CD4-positive, alpha-beta T cell treated with Interferon gamma for 1 hour (primary cell): Measurements from ENCODE around the gene PSMD8.
"Not testable (repeated sequence)": the region's sequence is repeated elsewhere in the genome, so short reads cannot be mapped to it uniquely, and the experiment has no call there.

Experiments used
- DNase-seq: peaks from one replicate; pipeline ENCODE4 v3.0.0-alpha.2; 2020

Gene PSMD8

GRCh38 chr19:38387550-38388348 is 13.4 kb downstream of the PSMD8 start, which contains the start of gene GGN:
TSS of gene GGN (minus strand) at chr19:38388034. CDS start at chr19:38387261, 773 bp downstream.
- peak; percentile 78 for DNase-seq

DNA sequence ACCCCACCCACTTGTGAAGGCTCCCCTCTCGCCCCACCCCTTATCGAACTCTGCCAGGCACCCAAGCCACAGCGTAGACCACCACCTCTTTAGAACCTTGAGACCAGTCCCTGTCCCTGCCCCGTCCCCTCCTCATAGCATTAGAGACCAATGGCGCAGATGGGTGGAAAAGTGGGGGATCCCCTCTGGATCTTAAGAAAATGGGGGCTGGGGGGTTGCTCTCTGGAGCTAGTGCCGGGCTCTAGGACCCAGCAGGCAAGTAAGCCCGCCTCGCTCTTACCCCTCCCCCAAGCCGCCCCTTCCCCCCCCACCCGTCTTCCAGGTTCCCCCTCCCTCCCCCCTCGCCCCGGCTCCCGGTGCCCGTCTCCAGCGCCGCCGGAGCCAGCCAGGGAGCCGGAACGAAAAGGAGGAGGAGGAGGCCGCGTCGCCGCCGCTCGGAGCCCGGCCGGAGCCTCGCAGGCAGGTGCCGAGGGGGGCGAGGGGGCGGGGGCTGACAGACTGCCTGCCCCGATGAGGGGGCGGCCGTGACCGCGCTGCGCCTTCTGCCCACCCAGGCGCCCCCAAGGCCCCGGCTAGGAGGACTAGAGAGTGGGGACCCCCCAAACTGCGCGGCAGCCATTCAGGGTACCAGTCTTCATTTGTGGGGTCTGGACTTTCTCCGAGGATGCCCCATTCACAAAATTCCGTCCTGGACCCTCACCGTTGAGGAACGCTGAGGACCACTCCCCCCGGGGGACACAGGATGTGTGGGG is 14.2 kb downstream of the PSMD8 start, which contains the start of gene SPRED3:
SPRED3 (plus strand) TSS at position 349 of the 752 bp plus-strand sequence. CDS start 1,606 bp downstream, outside the sequence.
- DNase-seq = no peak

GRCh38 chr19:38389101-38389925 is 14.9 kb downstream of the PSMD8 start:
- no peak for DNase-seq

DNA sequence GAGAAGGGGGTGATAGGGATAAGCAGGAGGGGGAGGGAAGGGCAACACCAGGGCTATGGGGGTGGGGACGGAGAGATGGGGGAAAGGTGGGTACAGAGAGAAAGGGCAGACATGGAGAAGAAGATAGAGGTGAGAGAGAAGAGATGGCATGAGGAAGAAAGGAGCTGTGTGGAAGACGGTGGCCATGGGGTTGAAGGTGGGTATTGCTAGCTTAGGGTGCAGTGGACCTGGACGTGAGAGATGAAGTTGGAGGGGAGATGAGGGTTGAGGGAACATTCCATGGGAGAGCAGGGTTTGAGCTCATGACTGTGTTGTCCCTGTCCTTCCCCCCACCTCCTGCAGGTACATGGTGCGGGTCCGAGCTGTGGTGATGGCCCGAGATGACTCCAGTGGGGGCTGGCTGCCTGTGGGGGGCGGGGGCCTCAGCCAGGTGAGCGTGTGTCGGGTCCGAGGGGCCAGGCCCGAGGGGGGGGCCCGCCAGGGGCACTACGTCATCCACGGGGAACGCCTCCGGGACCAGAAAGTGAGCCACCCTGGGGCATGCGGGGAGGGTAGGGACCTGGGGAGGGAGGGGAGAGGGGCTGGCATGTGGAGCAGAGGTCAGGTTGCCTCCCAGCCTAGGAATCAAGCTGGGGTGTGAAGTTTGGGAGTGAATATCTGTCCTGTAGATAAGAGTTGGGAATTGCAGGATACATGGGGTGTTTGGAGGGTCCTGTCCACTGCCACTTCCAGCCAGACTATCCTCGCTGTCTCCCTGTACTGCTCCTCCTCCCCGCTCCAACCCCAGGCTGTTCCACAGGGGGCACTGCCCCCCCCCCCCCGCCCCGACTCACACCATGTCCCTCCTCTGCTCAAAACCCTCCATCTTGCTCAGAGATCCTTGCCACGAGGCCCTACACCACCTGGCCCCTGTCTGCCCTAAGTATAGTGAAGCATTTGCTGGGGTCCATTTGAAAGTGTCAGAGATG is 15.9 kb downstream of the PSMD8 start:
- no peak for DNase-seq

GRCh38 chr19:38391911-38392464 is 17.6 kb downstream of the PSMD8 start:
- no peak for DNase-seq

DNA sequence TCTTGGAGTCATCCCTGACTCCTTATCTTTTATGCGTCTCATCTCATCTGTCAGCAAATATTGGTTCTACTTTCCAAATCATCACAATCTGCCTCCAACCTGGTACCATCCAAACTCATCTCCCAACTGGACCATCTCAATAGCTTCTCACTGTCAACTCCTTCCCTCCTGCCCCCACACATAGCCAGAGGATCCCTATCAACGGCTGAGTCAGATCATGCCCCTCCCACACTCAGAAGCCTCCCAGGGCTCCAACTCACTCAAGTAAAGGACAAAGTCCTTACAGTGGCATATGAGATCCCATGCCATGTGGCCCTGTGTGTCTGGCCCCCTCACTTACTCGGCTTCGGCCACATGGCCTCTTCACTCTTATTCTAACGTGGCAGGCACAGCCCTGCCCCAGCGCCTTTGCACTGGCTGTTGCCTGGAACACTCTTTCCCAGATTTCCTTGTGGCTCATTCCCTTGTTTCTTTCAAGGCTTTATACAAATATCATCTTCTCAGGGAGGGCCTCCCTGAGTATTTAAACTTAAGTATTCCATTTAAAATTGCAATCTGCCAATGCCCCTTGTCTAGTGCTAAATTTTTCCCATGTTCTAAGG is 18.4 kb downstream of the PSMD8 start:
- DNase-seq = no peak

DNA sequence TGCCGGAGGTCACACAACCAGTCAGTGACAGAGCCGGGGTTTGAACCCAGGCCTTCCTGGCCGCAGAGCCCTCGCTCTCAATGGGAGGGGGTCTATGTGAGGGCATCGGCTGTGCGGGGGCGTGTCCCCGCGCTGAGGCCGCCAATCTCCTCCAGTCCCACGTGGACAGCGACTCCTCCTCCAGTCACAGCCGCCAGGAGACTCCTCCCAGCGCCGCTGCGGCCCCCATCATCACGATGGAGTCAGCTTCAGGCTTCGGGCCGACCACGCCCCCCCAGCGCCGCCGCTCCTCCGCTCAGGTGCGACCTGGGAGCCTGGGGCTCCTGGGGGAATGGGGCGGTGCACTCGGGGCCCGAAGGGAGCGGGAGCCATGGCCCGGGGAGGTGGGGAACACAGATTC is 20.1 kb downstream of the PSMD8 start:
- peak; percentile 77 for DNase-seq

DNA sequence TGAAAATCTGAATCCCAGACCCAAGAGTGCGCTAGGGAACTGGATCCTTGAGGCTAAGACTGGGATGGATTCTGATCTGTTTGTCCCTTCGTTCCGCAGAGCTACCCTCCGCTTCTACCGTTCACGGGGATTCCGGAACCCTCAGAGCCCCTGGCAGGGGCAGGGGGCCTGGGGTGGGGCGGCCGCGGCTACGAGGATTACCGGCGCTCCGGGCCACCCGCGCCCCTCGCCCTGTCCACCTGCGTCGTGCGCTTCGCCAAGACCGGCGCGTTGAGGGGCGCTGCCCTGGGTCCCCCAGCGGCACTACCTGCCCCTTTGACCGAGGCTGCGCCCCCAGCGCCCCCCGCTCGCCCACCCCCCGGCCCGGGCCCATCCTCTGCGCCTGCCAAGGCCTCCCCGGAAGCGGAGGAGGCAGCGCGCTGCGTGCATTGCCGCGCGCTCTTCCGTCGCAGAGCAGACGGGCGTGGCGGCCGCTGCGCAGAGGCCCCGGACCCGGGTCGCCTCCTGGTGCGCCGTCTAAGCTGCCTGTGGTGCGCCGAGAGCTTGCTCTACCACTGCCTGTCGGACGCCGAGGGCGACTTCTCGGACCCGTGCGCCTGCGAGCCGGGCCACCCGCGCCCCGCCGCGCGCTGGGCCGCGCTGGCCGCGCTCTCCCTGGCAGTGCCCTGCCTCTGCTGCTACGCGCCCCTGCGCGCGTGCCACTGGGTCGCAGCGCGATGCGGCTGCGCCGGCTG is 21.2 kb downstream of the PSMD8 start:
- peak; percentile 15 for DNase-seq

- no peak for DNase-seq
Measured at GRCh38 chr19:38399081-38399480, 24.7 kb downstream of the PSMD8 start.

- no peak for DNase-seq
Measured at GRCh38 chr19:38399537-38399936, 25.2 kb downstream of the PSMD8 start.

DNA sequence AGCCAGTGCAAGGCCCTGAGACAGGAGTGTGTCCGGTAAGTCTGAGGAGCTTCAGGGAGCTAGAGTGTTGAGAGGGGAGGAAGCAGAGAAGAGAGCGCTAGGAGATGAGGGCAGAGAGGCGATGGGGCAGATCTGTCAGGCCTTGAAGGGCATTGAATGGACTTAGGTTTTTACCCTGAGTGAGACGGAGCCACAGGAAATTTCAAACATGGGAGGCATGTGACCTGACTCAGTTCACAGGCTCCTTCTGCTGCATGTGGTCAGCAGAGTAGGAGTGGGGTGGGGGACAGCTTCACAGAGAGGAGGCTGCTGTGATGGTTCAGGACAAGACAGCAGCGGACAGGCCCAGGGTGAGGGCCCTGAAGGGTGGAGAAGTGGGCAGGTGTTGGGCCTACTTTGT is 26.0 kb downstream of the PSMD8 start:
- no peak for DNase-seq

DNA sequence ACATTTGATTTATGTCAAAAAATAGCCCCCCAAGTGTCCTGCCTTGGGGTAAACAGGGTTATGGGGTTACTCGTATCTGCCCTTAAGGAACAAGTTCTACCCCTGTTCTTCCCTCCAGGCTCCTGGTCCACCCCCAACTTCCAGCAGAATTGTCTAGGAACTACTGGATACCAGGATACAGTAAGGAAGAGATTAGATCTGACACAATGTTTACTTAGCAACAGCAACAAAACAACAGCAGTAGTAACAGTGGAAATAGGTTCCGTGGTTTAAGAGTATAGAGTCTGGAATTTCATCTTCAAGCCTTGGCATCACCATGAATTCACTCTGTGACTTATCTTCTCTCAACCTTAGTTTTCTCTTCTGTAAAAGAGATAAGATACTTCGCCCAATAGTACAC is 26.8 kb downstream of the PSMD8 start:
- no peak for DNase-seq

DNA sequence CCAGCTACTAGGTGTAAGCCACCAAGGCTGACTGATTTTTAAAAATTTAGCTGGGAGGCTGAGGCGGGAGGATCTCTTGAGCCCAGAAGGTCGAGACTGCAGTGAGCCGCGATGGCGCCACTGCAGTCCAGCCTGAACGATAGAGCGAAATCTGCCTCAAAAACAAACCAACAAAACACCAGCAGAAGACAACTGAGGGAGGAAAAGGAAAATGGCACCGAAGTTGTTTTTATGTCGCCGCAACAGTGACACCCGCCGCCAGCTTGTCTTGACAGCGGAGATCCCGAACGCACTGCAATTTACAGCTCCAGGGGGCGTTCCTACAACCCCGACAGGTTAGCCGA is 28.2 kb downstream of the PSMD8 start:
- DNase-seq = no peak

DNA sequence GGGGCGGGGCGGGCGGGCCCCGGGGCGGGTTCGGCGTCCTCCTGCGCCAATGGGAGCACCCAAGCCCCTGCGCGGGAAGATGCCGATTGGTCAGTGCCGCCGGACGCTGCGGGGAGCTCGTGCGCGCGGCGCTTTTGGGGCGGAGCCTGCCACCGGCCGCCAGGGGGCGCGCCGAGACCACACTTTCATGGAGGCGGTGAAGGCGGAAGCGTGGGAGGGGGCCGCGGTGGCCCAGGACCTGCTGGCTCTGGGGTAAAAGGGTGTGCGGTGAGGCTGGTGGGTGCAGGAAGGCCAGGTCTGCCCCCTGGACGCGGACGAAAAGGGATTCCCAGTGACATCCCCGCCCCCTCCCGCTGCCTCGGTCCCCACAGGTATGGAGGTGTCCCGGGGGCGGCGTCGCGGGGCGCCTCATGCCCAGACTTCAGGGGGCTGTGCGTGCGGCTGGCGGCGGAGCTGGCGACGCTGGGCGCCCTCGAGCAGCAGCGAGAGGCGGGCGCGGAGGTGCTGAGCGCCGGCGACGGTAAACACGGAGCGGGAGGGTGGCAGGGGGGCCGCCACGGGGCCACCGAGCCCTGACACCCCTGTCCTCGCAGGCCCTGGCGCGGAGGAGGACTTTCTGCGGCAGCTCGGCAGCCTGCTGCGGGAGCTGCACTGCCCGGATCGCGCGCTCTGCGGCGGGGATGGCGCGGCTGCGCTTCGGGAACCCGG is 28.8 kb downstream of the PSMD8 start, which contains the start of gene FAM98C:
FAM98C (plus strand) TSS at position 127 of the 708 bp plus-strand sequence; CDS start at position 188, 61 bp downstream.
- DNase-seq = peak; percentile 98

GRCh38 chr19:38404858-38405257 is 30.5 kb downstream of the PSMD8 start:
- DNase-seq = no peak

GRCh38 chr19:38405276-38405675 is 30.9 kb downstream of the PSMD8 start:
- no peak for DNase-seq

DNA sequence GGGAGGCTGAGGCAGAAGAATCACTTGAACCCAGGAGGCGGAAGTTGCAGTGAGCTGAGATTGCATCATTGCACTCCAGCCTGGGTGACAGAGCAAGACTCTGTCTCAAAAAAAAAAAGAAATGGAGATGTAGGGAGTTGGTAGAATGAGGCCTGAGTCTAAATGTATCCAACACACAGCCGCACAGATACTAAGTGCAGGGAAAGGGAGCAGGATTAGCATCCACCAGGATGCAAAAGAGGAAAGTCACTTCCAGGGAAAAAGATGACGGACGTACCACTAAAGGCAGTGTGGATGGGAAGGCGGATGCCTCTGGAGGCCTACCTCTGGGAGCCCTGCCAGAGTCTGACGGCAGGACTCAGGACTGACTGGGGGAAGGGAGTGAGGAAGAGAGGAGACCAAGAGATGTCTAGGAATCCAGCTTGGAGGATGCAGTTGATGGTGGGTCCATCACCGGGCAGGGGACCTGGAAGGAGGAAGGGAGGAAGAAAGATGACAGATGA is 35.3 kb downstream of the PSMD8 start:
- no peak for DNase-seq

GRCh38 chr19:38410407-38410806 is 36.0 kb downstream of the PSMD8 start:
- not testable (repeated sequence) for DNase-seq

DNA sequence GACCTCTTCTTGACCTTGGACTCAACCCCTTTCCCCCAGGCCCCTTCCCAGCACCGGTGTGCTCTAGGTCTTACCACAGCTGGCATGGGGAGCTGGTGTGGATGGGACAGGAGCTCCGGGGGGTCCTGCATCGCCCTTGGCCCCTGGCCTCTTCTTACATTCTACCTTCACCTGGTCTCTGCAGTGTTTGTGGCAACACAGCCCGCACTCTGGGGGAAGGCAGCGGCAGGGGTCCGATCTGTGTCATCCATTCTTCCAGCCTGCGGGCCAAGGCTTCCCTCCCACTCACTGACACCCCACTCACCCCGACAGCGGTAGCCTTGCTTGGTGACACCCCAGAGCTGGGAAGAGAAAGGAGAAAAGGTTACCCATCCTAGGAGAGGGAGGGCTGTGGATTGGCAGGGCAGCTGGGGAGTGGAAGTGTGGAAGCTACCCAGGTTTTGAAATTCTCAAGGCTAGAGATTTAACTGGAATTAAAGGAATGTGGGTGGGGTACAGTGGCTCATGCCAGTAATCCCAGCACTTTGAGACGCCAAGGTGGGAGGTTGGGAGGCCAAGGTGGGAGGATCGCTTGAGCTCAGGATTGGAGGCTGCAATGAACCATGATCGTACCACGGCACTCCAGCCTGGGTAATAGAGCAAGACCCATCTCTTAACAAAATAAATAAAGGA is 36.8 kb downstream of the PSMD8 start:
- DNase-seq = no peak
